GM19239 (cell line): ENCODE data around the gene SNU13.
"Not testable (repeated sequence)": the region's sequence is repeated elsewhere in the genome, so short reads cannot be mapped to it uniquely, and the experiment has no call there.

Experiments
- DNase-seq: peaks from one replicate; pipeline ENCODE4 v3.0.0; 2011; ENCODE audit warnings: low spot score; ENCODE audit not compliant: insufficient read length
- FAIRE-seq: peaks from 2 replicates; lab custom pipeline; 2011; peaks lifted over from hg19 to GRCh38; lab: Jason Lieb, UNC

SNU13 gene

DNA sequence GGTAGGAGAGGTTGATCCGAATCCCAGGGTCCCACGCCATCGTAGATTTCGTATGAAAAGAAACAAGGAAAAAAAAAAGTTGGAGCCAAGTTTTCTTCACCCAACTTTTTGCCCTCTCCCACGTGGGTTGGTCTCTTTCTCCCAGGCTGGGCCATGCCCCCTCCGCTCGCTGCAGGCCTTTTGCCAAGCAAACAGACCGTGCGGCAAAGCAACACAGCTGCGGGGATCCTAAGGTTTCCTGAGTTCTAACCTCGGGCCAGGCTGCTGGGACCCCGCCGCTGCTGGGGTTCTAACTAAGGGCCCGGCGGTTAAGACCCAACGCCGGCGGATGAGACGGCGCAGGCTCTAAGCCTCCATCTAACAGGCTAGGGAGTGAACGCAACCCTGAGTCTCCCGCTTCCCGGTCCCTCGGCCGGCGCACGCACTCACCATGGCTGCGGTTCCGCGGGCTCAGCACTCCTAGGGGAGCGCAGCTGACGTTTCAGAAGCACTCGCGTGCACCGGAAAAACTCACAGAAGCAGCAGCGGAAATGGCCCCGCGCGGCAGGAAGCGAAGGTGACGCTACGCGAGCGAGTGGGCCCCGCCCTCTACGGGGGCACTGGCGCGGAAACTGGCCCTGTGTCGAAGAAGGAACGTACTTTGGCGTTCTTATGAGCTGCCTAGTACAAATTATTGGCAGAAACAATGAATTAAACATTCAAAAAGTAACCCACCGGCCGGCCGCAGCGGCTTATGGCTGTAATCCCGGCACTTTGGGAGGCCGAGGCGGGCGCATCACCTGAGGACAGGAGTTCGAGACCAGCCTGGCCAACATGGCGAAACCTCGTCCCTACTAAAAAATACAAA, at the start of gene SNU13:
TSS of gene SNU13 (minus strand) at position 503 of the 847 bp plus-strand sequence. CDS start at position 432, 71 bp downstream.
- DNase-seq: peak; percentile 87
- peak; percentile 98 for FAIRE-seq

DNA sequence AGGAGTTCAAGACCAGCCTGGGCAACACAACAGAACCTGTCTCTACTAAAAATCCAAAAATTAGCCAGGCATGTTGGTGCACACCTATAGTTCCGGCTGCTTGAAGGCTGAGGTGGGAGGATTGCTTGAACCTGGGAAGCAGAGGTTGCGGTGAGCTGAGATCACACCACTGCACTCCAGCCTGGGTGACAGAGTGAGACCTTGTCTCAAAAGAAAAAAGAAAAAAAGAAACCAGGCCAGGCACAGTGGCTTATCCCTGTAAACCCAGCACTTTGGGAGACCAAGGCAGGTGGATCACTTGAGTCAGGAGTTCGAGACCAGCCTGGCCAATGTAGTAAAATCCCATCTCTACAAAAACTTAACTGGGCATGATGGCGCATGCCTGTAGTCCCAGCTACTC, 44.6 kb upstream of the SNU13 start:
- not testable (repeated sequence) for FAIRE-seq, DNase-seq

DNA sequence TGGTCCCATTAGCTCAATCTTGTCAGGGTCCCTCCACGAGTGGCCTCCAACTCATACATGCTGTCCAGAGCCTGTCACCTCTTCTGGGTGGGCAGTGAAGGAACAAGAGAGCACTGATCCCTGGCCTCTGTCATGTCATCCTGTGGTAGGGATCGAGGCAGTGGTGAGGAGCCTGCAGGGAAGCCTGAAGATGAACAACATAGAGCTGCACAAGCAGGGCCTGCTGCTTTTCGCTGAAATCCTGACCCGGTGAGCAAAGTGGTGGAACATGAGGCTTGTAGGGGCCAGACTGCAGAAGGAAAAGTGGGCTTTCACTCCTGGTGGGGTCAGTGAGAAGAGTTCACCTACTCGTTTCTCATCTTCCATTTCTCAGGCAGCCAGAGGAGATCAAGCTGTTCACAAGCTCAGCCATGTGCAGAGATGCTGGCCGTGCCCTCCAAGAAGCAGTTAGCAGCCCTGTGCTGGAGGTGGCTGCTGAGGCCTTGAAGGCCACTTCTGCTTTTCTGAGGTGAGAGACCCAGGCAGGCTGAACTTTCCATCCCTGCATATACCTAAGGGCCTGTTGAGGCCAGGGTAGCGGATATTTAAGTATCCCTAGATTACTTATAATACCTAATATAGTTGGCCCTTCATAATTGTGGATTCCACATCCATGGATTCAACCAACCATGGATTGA, 43.6 kb upstream of the SNU13 start:
- no peak for FAIRE-seq

DNA sequence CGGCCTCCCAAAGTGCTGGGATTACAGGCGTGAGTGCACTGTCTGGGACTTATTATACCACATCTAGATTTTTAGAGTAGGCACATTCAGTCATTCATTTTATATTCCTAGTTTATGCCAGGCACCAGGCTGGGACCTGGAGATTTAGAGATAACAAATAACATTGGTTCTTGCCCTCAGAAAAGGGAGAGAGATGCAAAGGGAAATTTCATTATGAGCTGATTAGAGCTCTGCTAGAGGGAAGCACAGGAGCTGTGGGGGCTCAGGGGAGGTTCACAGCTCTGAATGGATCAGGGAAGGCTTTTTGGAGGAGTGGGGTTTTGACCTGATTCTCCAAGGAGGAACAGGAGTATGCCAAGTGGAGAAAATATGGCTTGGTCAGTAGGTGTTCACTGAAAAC, 42.9 kb upstream of the SNU13 start:
- DNase-seq (no peak), FAIRE-seq (no peak)

More for the DNA sequence above, 43.6 kb upstream of the SNU13 start:
- DNase-seq: no peak

DNA sequence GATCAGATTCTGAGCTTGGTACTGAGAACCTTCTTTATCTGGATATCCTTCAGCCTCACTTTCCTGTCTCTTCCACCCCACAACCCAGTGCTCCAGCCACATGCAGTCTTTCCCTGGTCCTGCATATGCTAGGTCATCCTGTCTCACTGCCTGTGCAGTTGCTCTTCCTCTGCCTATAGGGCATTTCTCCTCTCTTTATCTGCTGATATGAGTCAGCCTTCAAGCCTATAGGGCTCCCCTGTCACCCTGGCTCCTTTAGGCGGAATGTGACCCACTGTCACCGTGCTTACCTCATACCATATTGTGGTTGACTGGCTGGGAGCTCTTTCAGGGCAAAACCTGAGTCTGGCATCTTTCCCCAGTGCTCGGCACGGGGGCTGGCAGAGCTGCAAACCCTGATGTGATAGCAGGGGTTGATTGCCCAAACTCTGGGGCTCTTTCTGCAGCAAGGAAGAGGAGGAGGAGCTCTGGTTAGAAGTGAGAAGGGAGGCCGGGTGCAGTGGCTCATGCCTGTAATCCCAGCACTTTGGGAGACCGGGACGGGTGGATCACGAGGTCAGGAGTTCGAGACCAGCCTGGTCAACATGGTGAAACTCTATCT, 36.9 kb upstream of the SNU13 start:
- DNase-seq (no peak), FAIRE-seq (no peak)

DNA sequence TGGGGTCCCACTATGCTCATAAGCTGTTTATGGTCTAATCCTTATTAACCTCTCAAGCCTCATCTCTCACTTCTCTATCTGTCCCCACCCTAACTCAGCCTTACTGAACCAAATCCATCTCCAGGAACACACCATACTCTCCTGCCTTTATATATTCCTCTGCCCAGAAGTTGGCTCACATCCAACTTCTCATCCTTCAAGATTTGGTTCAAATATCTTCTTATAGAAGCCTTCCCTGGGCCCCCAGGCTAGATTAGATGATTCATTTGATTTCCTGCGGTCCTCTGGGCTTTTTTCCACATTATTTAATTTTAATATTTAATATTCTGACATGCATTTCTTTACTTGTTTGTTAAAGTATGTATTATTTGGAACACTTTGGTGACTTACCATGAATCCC, 33.8 kb upstream of the SNU13 start:
- DNase-seq (no peak), FAIRE-seq (no peak)

DNA sequence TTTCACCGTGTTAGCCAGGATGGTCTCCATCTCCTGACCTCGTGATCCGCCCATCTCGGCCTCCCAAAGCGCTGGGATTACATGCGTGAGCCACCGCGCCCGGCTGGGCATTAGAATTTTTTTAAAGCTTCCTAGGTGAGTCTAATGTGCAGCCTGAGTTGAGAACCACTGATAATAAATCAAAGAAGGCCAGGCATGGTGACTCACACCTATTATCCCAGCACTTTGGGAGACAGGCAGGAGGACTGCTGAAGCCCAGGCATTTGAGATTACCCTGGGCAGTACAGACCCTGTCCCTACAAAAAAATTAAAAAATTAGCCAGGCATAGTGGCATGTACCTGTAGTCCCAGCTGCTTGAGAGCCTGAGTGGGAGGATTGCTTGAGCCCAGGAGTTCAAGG, 24.3 kb upstream of the SNU13 start:
- no peak for FAIRE-seq

DNA sequence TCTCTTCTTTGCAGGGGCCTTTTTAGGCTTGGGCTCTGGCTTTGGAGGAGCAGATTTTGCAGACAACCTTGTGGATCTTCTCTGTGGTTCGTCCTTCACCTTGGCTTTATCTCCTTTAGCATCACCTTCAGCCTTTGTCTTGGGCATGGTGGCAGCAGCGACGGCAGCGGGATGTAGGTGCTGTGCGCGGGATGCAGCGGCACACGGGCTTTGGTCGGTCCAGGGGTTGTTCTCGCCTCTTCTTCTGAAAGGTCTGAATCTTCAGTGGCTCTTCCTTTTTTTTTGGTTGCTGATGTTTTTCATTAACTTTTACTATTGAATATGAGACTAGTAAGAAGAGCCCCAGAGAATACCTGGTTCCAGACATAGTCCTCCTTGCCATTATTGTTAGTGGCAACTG, 20.7 kb upstream of the SNU13 start:
- FAIRE-seq (no peak), DNase-seq (no peak)

More for the DNA sequence above, 24.3 kb upstream of the SNU13 start:
- DNase-seq: no peak

DNA sequence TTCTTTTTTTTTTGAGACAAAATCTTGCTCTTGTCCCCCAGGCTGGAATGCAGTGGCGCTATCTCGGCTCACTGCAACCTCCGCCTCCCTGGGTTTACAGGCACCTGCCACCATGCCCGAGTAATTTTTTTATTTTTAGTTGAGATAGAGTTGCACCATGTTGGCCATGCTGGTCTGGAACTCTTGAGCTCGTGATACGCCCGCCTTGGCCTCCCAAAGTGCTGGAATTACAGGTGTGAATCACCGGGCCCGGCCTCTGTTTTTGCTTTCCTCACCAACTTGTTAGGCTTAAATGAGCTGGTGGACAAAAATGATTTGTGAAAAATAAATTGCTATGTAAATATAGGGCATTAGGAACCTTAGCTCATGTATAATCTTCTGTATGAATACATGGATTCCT, 14.1 kb upstream of the SNU13 start:
- DNase-seq (no peak), FAIRE-seq (no peak)

DNA sequence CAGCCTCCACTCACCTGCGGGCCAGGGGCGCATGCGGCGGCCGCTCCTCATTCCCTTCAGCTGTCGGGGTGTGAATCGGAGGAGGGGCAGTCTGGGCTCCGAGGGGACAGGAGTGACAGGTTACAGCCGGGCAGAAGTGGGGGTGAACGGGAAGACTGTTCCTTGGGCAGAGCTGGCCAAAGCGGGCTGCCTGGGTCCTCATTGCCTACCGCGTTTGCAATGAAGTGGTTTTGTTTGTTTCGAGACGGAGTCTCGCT, 11.4 kb upstream of the SNU13 start:
- DNase-seq (no peak), FAIRE-seq (no peak)

DNA sequence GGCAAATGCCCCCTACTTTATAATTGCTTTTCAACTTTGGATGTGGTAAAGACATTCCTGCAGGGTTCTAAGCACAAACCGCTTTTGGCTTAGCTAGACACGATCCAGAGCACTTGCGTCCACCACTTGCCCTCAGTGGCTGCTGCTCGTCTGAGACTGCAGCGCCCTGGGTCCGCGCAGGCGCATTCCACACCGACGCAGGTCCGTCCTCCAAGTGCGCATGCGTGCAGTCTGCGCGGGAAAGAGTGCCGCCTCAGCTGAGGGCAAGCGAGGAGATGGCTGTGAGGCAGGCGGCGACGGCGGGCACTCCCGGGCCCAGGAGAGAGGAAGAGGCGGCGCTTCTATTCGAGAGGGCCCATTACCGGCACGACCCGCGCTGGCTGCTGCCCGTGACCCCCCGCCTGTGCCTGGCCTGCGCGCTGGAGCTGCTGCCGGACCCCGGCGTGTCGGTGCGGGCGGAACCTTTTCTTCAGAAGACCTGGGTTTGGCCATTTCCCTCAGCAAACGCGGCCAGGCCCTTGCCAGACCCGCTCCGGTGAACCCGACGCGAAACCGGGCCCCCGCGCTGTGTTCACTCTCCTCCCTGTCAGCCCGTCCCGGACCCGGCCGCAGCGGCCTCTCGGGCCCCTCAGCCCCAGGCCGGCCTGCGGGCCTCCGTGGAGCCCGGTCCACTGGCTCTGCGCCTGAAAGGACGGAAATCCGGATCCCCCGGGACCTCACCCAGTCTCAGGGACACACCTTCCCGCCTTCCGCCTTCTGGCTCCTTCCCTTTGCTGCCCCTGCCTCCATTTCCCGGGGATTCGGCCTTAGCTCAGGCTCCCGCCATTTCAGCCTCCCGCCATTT, 10.8 kb upstream of the SNU13 start, which contains the start of gene MEI1:
TSS of gene MEI1 (plus strand) at position 240 of the 844 bp plus-strand sequence. CDS start at position 276, 36 bp downstream.
- FAIRE-seq (peak; percentile 89), DNase-seq (peak; percentile 89)

DNA sequence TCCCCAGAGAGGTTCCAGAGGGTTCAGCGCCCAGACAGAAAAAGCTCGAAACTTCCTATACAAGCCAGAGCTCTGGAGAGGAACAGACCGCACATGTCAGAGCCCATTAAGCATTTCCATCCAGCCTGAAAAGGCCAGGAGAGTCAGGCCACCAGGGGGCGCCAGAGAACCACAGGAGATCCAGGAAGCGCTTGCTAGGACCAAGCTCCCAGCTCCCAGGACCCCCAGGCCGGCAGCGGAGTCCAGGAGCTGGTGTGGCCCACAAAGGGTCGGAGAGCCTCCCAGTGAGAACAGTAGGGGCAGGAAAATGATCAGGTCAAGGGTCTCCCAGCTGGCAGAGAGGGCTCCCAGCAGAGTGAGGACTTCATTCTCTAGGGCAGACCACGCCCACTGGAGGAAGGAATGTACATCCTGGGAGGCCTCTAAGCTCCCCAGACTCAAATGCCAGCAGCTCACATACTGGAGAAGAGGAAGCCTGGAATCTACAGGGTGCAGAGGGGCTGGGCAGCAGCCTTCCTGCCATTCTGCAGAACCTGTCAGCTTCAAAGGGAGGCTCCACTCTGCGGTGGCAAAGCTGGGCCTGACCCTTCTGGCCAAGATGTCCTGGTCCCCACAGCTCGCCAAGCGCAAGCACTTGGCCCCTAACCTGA, 8.6 kb upstream of the SNU13 start:
- DNase-seq: peak; percentile 85
- peak; percentile 91 for FAIRE-seq

DNA sequence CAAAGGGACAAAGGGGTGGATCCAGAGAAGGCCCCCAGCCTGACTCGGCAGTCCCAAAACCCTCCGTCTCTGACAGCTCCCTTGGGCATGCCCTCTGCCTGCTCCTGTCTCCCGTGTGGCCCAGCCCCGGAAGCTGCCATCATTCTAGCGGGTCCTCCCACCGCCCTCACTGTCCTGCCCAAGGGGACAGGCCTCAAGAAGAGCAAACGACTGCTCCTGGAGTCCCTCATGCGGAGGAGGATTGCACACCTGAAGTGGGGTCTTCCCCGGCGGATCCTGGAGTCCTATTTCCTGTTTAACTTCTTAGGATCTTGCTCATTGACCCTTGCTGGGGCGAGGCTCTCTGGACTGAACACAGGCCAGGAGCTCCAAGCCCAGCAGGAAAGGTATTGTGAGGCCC, 8.0 kb upstream of the SNU13 start:
- FAIRE-seq: no peak
- DNase-seq: no peak

DNA sequence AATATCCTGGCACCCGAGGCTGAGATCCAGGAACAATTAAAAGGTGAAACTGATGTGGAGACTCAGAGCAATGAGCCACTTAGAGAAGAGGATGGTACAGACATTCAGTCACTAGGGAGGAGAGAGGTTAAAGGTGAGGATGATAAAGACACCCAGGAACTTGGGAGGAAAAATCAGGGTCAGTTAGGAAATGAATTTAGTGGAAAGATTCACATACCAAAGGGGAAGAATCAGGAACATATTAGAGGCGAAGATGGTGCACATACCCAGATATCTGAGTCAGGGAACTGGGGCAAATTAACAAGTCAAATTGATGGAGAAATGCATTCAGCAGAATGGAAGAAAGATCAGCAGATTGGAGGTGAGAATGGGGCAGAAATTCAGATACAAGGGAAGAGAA, 6.5 kb upstream of the SNU13 start:
- FAIRE-seq: no peak

DNA sequence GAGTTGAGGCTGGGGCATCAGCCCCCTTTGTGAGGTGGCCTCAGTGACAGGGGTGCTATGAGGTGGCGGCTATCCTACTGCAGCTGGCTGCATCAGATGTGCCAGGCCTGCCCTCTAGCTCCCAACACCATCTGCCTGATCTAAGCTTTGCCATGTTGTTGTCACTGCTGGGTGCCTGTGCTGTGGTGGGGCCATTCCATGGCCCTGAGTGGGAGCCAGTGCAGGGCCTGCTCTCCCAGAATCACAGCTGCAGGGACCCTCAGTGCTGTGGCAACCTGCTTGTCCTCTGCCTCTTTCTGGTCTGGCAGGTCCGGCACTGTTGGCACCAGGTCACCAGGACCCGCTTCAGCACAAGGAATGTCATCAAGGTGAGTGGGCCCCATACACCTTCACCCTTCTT, 1.8 kb upstream of the SNU13 start:
- no peak for DNase-seq
- no peak for FAIRE-seq

More for the DNA sequence above, 6.5 kb upstream of the SNU13 start:
- no peak for DNase-seq

DNA sequence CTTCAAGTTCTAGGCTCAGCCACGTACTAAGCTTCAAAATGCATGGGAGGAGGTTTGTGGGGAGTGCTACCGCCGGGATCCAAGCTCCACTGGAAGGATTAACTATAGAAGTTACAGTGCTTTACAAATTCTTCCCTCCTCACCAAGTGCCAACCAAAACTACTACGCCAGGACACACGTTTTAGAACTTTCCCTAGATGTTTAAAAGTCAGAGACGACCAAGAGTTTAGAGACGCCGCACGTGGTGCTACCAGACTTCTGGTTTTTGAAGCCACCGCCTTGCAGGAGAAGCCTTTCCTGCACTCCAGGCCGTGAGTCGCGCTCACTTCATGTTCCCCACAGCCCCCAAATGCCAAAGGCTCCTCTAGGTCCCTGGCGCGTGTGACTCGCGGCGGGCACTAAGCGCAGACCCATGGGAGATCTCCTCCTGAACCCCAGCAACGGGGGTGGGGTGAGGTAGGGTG, 734 bp downstream of the SNU13 start:
- FAIRE-seq (no peak), DNase-seq (no peak)

DNA sequence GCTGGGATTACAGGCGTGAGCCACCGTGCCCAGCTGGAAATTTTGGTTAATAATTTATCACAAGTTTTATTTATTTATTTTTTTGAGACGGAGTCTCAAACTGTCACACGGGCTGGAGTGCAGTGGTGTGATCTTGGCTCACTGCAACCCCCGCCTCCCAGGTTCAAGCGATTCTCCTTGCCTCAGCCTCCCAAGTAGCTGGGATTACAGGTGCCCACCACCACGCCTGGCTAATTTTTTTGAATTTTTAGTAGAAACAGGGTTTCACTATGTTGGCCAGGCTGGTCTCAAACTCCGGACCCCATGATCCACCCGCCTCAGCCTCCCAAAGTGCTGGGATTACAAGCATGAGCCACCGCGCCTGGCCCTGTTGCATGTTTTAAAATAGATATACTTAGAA, 1.8 kb downstream of the SNU13 start:
- FAIRE-seq, DNase-seq: not testable (repeated sequence)

DNA sequence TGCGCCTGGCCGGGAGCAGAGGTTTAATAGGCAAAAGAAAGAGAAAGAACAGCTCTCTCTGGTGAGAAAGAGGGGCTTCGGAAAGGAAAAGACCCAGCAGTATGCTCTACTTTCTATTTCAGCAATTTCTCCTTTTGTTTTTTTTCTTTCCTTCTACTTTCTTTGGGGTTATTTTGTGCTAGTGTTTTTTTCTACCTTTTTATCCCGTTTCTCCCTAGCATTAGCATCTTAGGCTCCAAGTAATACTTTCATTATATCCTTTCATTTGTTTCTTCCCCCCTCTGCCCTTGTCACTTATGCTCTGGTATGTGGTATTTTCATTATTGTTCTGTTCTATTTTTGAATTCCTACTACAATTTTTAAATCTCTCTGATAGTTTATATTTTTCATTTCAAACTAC, 4.5 kb downstream of the SNU13 start:
- DNase-seq: no peak
- FAIRE-seq: no peak

DNA sequence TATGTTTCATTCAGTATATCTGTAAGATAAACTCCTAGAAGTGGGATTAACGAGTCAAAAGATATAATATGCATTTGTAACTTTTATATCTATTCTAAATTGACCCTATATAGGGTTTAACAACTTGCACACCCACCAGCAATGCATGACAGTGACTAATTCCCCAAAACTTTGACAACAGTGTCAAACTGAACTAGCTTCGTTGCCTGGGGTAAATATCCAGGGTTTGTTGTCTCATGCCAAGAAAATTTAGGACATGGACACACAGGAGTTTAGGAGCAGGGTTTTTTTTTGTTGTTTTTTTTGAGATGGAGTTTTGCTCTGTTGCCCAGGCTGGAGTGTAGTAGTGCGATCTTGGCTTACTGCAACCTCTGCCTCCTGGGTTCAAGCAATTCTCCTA, 5.1 kb downstream of the SNU13 start:
- no peak for FAIRE-seq
- DNase-seq: no peak

DNA sequence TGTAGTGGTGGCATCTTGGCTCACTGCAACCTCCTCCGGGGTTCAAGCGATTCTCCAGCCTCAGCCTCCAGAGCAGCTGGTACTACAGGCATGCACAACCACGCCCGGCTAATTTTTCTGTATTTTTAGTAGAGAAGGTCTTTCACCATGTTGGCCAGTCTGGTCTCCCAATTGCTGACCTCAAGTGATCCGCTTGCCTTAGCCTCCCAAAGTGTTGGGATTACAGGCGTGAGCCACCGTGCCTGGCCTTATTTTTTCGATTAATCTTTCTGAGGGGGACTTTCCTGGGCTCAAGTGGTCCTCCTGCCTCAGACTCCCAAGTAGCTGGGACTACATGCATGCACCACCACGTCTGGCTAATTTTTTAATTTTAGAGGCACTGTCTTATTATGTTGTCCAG, 5.6 kb downstream of the SNU13 start:
- DNase-seq (no peak), FAIRE-seq (no peak)
